Glomerular endothelial cell (primary cell): Measurements from ENCODE around the gene SLC25A34. TPM values are rescaled to one million over a fixed set of nuclear protein-coding genes. Genes with fewer than 3 reads are reported as not detected.
"Not testable (repeated sequence)": the region's sequence is repeated elsewhere in the genome, so short reads cannot be mapped to it uniquely, and the experiment has no call there.

Experiments used
- DNase-seq: peaks from one replicate; pipeline ENCODE4 v3.0.0-alpha.2; 2011; ENCODE audit warnings: low read depth, low spot score; ENCODE audit errors: extremely low read depth
- total RNA-seq: library from RNA; depleted of rRNA; stranded (reverse); fragments of >200 nt; gene quantifications from 2 replicates; pipeline ENCODE4 v1.2.3, GENCODE V29; 2015

Gene SLC25A34
- 0.19 and 0.53 TPM in 2 replicates for total RNA-seq

GRCh38 chr1:15736038-15736891 lies at the start of gene SLC25A34:
SLC25A34 (plus strand) TSS chr1:15736258; CDS start chr1:15736486, 228 bp downstream.
- DNase-seq: no peak

- DNase-seq: no peak
Measured at GRCh38 chr1:15687446-15687845, 48.6 kb upstream of the SLC25A34 start.

GRCh38 chr1:15690317-15690716 lies 45.7 kb upstream of the SLC25A34 start:
- DNase-seq: no peak

- no peak for DNase-seq
Measured at GRCh38 chr1:15691434-15692032, 44.5 kb upstream of the SLC25A34 start.

GRCh38 chr1:15692121-15692682 lies 43.9 kb upstream of the SLC25A34 start:
- DNase-seq: no peak

GRCh38 chr1:15693371-15693770 lies 42.7 kb upstream of the SLC25A34 start:
- DNase-seq: no peak

- DNase-seq: no peak
Measured at GRCh38 chr1:15696956-15697521, 39.0 kb upstream of the SLC25A34 start.

- no peak for DNase-seq
Measured at GRCh38 chr1:15698201-15698600, 37.9 kb upstream of the SLC25A34 start.

- DNase-seq: not testable (repeated sequence)
Measured at GRCh38 chr1:15699321-15699720, 36.7 kb upstream of the SLC25A34 start.

- DNase-seq: no peak
Measured at GRCh38 chr1:15700508-15700907, 35.5 kb upstream of the SLC25A34 start.

GRCh38 chr1:15701784-15702183 lies 34.3 kb upstream of the SLC25A34 start:
- DNase-seq: no peak

GRCh38 chr1:15702722-15703550 lies 33.1 kb upstream of the SLC25A34 start:
- no peak for DNase-seq

GRCh38 chr1:15703562-15703961 lies 32.5 kb upstream of the SLC25A34 start:
- DNase-seq: no peak

- no peak for DNase-seq
Measured at GRCh38 chr1:15704526-15705183, 31.4 kb upstream of the SLC25A34 start.

- no peak for DNase-seq
Measured at GRCh38 chr1:15705184-15705566, 30.9 kb upstream of the SLC25A34 start.

- DNase-seq: no peak
Measured at GRCh38 chr1:15706751-15707150, 29.3 kb upstream of the SLC25A34 start.

GRCh38 chr1:15707239-15707925 lies 28.7 kb upstream of the SLC25A34 start:
- DNase-seq: no peak

GRCh38 chr1:15708486-15709137 lies 27.4 kb upstream of the SLC25A34 start:
- no peak for DNase-seq

GRCh38 chr1:15709226-15709625 lies 26.8 kb upstream of the SLC25A34 start:
- no peak for DNase-seq
